HL-60 (cell line): ENCODE measurements around the gene LEMD2.

Experiments used
- DNase-seq, 2 experiments: peaks; one replicate each; pipeline ENCODE4 v3.0.0-alpha.2; 2010 to 2020; ENCODE audit warnings: low read depth in 1 of 2, low spot score in 1 of 2
- H3K27ac ChIP-seq: fragments of 250-450 bp; sonication (Bioruptor Pico); replicated peaks from 2 replicates; pipeline ENCODE4 v1.5.1; 2020; ENCODE audit warnings: mild to moderate bottlenecking, moderate library complexity
- H3K27me3 ChIP-seq: fragments of 250-450 bp; sonication (Bioruptor Pico); 2 replicates; pipeline ENCODE4 v1.5.1; 2021; ENCODE audit warnings: mild to moderate bottlenecking, moderate library complexity; ENCODE audit not compliant: insufficient read depth, poor library complexity, severe bottlenecking
- H3K4me3 ChIP-seq: replicated peaks from 2 replicates; pipeline ENCODE4 v1.5.1; 2011; ENCODE audit warnings: mild to moderate bottlenecking, control low read depth, low read length; ENCODE audit not compliant: insufficient read depth
- CTCF ChIP-seq: IDR thresholded peaks from one replicate; pipeline ENCODE4 v1.5.1; 2011; ENCODE audit warnings: low read length, control low read depth, inconsistent platforms; ENCODE audit not compliant: insufficient read depth
- GABPA ChIP-seq: IDR thresholded peaks from 2 replicates; pipeline ENCODE4 v1.6.1; 2012; ENCODE audit warnings: low read depth
- POLR2AphosphoS5 ChIP-seq: IDR thresholded peaks from 2 replicates; pipeline ENCODE4 v1.6.1; 2012; ENCODE audit warnings: low read depth
- REST ChIP-seq: IDR thresholded peaks from 2 replicates; pipeline ENCODE4 v1.6.1; 2012; ENCODE audit warnings: low read depth; ENCODE audit not compliant: insufficient replicate concordance
- SPI1 ChIP-seq: IDR thresholded peaks from 2 replicates; pipeline ENCODE4 v1.6.1; 2012; ENCODE audit warnings: low read depth, mild to moderate bottlenecking, borderline replicate concordance
- long read RNA-seq: library from polyadenylated mRNA; unstranded; transcript quantifications from one replicate; pipeline ENCODE4 v2.0.0, GENCODE V29; 2020

Gene LEMD2
- long read RNA-seq, transcript LEMD2-201 (9 exons, 2,958 nt), result major isoform, 6 of 23 reads
- long read RNA-seq, partial matches to known transcripts, result 8 of 23 reads
- long read RNA-seq, other reads (novel, unspliced or antisense), result 8 of 23 reads

GRCh38 chr6:33788694-33789549 lies at the start of gene LEMD2:
LEMD2 (minus strand) TSS chr6:33789130; CDS start chr6:33789116, 14 bp downstream.
- TF ChIP-seq POLR2AphosphoS5, result peak; percentile 100
- TF ChIP-seq SPI1, result no peak
- TF ChIP-seq REST, result peak; percentile 18
- H3K27ac ChIP-seq, result peak within 1 kb of the TSS; percentile 86
- DNase-seq, result peak; percentile 82 to 92

GRCh38 chr6:33837971-33838665 lies 49.2 kb upstream of the LEMD2 start:
- H3K4me3 ChIP-seq, result no peak overlapping the region
- no peak for DNase-seq
- H3K27ac ChIP-seq, result no peak overlapping the region
- H3K27me3 ChIP-seq, result no peaks in the 10 kb centered on the region
- no peak for TF ChIP-seq CTCF
- TF ChIP-seq REST, result no peak
- TF ChIP-seq GABPA, result no peak
- TF ChIP-seq POLR2AphosphoS5, result no peak
- no peak for TF ChIP-seq SPI1

More at GRCh38 chr6:33788694-33789549, at the start of gene LEMD2:
- Histone ChIP-seq H3K27me3 (peaks cover 3% of the 10 kb centered on the region), H3K4me3 (peak within 1 kb of the TSS; percentile 62)

GRCh38 chr6:33836806-33837469 lies 48.0 kb upstream of the LEMD2 start:
- no peak overlapping the region for H3K27ac ChIP-seq
- no peaks in the 10 kb centered on the region for H3K27me3 ChIP-seq
- no peak for DNase-seq
- TF ChIP-seq CTCF, result no peak
- TF ChIP-seq REST, result no peak
- TF ChIP-seq POLR2AphosphoS5, result no peak
- TF ChIP-seq SPI1, result no peak
- TF ChIP-seq GABPA, result no peak
- no peak overlapping the region for H3K4me3 ChIP-seq
